Nephron progenitor cell (in vitro differentiated cells): ENCODE data around the gene KRT74.

Experiments used
- DNase-seq: peaks from one replicate; pipeline ENCODE4 v3.0.0; 2021
- H3K27ac Mint-ChIP-seq: 2 replicates; pipeline ENCODE4 v1.8.0; 2021; ENCODE audit warnings: mild to moderate bottlenecking, moderate library complexity, mixed read lengths
- H3K27me3 Mint-ChIP-seq: 2 replicates; pipeline ENCODE4 v1.8.0; 2021; ENCODE audit warnings: mild to moderate bottlenecking, low read depth, mixed read lengths; ENCODE audit not compliant: poor library complexity
- H3K36me3 Mint-ChIP-seq: 2 replicates; pipeline ENCODE4 v1.8.0; 2021; ENCODE audit warnings: low read depth, mixed read lengths
- H3K4me1 Mint-ChIP-seq: 2 replicates; pipeline ENCODE4 v1.8.0; 2021; ENCODE audit warnings: mixed read lengths
- H3K4me3 Mint-ChIP-seq: 2 replicates; pipeline ENCODE4 v1.8.0; 2021; ENCODE audit warnings: mild to moderate bottlenecking, moderate library complexity, mixed read lengths
- H3K9me3 Mint-ChIP-seq: 2 replicates; pipeline ENCODE4 v1.8.0; 2021; ENCODE audit warnings: mild to moderate bottlenecking, moderate library complexity, mixed read lengths
- TF ChIP-seq, protein P1 (sequence below): fragments of 200-600 bp; sonication (generic); IDR thresholded peaks from 2 replicates; pipeline ENCODE4 v1.5.0; 2021; ENCODE audit warnings: antibody characterized with exemption

KRT74 gene

DNA sequence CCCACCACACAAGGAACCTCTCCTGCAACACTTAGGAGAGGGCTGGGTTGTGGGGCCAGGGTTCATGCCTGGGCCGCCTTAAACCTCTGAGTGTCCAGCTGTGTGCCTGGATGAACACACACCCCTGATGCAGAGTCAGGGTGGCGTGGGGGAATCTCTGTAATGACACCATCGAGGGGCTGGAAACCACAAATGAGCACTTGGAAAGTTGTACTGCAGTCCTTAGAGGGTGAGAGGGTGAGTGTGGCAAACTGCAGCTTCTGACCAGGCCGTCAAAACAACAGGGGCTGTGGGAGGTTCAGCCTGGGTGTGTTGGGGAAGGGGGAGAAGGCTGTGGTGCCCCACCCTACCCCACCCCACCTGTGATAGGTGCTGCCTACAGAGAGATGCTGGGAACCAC lies 41.0 kb downstream of the KRT74 start:
- H3K4me1 Mint-ChIP-seq, result peaks cover 6% of the 10 kb centered on the region
- no peaks in the 10 kb centered on the region for H3K27me3 Mint-ChIP-seq
- H3K4me3 Mint-ChIP-seq, result no peak overlapping the region
- no peak overlapping the region for H3K27ac Mint-ChIP-seq
- H3K36me3 Mint-ChIP-seq, result no peaks in the 10 kb centered on the region
- TF ChIP-seq, protein P1, sequence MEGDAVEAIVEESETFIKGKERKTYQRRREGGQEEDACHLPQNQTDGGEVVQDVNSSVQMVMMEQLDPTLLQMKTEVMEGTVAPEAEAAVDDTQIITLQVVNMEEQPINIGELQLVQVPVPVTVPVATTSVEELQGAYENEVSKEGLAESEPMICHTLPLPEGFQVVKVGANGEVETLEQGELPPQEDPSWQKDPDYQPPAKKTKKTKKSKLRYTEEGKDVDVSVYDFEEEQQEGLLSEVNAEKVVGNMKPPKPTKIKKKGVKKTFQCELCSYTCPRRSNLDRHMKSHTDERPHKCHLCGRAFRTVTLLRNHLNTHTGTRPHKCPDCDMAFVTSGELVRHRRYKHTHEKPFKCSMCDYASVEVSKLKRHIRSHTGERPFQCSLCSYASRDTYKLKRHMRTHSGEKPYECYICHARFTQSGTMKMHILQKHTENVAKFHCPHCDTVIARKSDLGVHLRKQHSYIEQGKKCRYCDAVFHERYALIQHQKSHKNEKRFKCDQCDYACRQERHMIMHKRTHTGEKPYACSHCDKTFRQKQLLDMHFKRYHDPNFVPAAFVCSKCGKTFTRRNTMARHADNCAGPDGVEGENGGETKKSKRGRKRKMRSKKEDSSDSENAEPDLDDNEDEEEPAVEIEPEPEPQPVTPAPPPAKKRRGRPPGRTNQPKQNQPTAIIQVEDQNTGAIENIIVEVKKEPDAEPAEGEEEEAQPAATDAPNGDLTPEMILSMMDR, result no peak
- H3K9me3 Mint-ChIP-seq, result no peaks in the 10 kb centered on the region
- DNase-seq, result no peak

DNA sequence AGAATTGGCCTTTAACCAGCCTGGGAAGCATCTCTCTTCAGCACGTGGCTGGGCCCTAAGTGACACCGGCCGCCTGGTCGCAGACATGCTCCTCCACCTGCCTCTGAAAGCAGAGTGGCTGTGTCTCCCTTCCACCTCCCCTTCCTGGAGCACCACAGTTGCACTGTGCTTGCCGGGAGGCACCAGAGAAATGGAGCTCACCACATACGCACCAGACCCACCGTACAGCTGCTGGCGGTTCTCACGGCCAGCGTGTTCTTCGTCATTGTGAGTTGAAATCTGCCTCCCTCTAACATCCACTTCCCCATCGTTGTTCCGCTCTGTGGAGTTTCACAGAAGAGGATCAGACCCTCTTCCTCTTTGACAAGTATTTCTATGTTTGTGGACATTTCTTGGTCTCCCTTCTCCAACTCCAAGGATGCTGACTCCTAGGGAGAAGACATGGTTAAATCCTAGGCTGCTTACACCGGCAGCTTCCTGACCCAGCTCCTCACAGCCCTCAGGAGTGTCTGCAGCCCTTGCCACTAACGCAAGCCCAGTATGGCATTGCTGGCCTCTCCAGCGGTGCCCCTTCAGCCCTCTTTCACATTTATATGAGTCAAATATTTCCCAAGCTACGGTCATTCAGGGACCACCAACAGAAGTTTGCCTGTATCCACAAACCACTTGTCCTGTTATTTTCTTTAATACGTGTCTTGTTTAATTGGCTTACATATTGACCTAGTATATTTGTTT lies 41.9 kb downstream of the KRT74 start:
- DNase-seq, result no peak
- Mint-ChIP-seq H3K36me3 (no peaks in the 10 kb centered on the region), H3K4me3 (no peak overlapping the region), H3K27ac (no peak overlapping the region), H3K4me1 (peaks cover 6% of the 10 kb centered on the region), H3K27me3 (no peaks in the 10 kb centered on the region), H3K9me3 (no peaks in the 10 kb centered on the region)
- TF ChIP-seq, protein P1, result no peak

DNA sequence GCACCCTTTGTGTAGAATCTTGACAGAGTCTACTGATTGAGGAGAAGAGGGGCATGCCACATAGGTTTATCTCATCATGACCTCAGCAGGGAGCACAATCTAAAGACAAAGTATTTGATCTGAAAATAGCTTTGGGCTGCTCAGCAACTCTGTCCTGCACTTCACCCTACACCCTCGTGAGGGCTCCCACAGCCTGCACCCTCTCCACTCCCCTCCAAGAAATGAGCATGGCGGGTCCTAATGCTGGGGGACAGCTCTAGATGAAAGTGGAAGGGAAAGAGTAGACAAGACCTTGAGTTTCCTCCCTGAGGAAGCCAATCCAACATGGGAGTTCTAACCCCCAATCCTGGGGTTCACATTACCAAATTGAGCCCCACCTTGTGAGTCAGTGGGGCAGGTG lies 42.7 kb downstream of the KRT74 start:
- Mint-ChIP-seq H3K9me3 (no peaks in the 10 kb centered on the region), H3K27ac (no peak overlapping the region), H3K27me3 (no peaks in the 10 kb centered on the region), H3K36me3 (no peaks in the 10 kb centered on the region), H3K4me1 (peaks cover 6% of the 10 kb centered on the region), H3K4me3 (no peak overlapping the region)
- DNase-seq, result no peak
- TF ChIP-seq, protein P1, result no peak

DNA sequence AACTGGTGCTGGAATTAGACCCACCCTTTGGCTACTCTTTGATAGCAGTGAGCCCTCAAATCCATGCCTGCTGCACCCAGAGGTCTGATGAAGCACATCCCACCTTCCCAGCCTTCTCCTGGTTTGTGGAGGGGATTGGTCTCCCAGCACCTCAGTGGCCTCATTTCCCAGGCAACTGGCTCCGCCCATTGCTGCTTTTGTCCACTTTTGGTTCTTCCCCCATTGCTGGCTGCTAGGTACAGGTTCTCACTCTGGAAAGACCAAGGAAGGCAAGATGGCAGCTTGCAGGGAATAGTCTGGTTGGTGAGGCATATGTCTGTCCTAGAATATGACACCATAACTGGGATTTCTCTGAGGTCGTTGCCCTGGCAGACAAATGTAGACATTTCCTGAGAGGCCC lies 43.3 kb downstream of the KRT74 start:
- TF ChIP-seq, protein P1, result no peak
- H3K36me3 Mint-ChIP-seq, result no peaks in the 10 kb centered on the region
- no peak overlapping the region for H3K27ac Mint-ChIP-seq
- H3K9me3 Mint-ChIP-seq, result no peaks in the 10 kb centered on the region
- no peak for DNase-seq
- H3K4me3 Mint-ChIP-seq, result no peak overlapping the region
- H3K4me1 Mint-ChIP-seq, result peaks cover 6% of the 10 kb centered on the region
- H3K27me3 Mint-ChIP-seq, result peaks cover 3% of the 10 kb centered on the region

DNA sequence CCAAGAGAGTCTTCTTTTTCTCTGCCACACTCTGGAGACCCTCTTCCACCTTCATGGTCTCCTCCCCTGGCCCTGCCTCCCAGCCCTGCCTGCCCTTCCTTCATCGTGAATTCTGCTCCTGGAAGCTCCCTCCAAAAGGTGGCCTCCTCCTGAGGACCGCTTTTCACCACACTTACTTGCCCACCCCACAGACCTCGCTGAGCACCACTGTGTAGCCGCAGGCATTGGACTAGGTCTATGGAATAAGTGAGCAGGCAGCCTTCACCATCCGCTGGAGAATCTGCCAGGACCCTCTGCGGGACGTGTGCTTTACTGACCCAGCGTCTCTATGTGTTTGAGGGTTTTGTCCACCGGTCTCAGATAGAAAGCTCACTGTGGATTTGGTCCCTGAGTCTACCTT lies 43.8 kb downstream of the KRT74 start:
- Mint-ChIP-seq H3K36me3 (no peaks in the 10 kb centered on the region), H3K27me3 (peaks cover 4% of the 10 kb centered on the region)

More for the DNA sequence above, 43.8 kb downstream of the KRT74 start:
- Mint-ChIP-seq H3K4me3 (no peak overlapping the region), H3K27ac (no peak overlapping the region), H3K4me1 (peaks cover 6% of the 10 kb centered on the region), H3K9me3 (no peaks in the 10 kb centered on the region)
- DNase-seq, result no peak
- TF ChIP-seq, protein P1, result no peak
